Nephron (organoid): ENCODE results near the gene GPC5.

Experiments used
- H3K27ac Mint-ChIP-seq, 3 experiments: 2 replicates each; pipeline ENCODE4 v1.8.0; 2020; ENCODE audit warnings: mixed read lengths in 3 of 3, mild to moderate bottlenecking in 2 of 3, moderate library complexity in 1 of 3
- H3K27me3 Mint-ChIP-seq: 2 replicates; pipeline ENCODE4 v1.8.0; 2021; ENCODE audit warnings: low read depth, mild to moderate bottlenecking, moderate library complexity, mixed read lengths
- H3K36me3 Mint-ChIP-seq: 2 replicates; pipeline ENCODE4 v1.8.0; 2020; ENCODE audit warnings: low read depth, mixed read lengths
- H3K4me1 Mint-ChIP-seq: 2 replicates; pipeline ENCODE4 v1.8.0; 2020; ENCODE audit warnings: mixed read lengths
- H3K4me3 Mint-ChIP-seq, 3 experiments: 2 replicates each; pipeline ENCODE4 v1.8.0; 2020; ENCODE audit warnings: mild to moderate bottlenecking in 3 of 3, mixed read lengths in 3 of 3, moderate library complexity in 2 of 3
- H3K9me3 Mint-ChIP-seq: 2 replicates; pipeline ENCODE4 v1.8.0; 2020; ENCODE audit warnings: mixed read lengths
- TF ChIP-seq, protein P1 (sequence below), 3 experiments: fragments of 200-600 bp; sonication (generic); IDR thresholded peaks; one replicate each; pipeline ENCODE4 v1.5.0; 2021; ENCODE audit warnings: antibody characterized with exemption in 3 of 3; ENCODE audit not compliant: unreplicated experiment in 3 of 3

The GPC5 gene

GRCh38 chr13:91817250-91817649, 418.8 kb downstream of the GPC5 start:
- H3K4me1 Mint-ChIP-seq: peaks cover 28% of the 10 kb centered on the region
- no peaks in the 10 kb centered on the region for H3K36me3 Mint-ChIP-seq
- no peak overlapping the region for H3K4me3 Mint-ChIP-seq
- TF ChIP-seq, protein P1, sequence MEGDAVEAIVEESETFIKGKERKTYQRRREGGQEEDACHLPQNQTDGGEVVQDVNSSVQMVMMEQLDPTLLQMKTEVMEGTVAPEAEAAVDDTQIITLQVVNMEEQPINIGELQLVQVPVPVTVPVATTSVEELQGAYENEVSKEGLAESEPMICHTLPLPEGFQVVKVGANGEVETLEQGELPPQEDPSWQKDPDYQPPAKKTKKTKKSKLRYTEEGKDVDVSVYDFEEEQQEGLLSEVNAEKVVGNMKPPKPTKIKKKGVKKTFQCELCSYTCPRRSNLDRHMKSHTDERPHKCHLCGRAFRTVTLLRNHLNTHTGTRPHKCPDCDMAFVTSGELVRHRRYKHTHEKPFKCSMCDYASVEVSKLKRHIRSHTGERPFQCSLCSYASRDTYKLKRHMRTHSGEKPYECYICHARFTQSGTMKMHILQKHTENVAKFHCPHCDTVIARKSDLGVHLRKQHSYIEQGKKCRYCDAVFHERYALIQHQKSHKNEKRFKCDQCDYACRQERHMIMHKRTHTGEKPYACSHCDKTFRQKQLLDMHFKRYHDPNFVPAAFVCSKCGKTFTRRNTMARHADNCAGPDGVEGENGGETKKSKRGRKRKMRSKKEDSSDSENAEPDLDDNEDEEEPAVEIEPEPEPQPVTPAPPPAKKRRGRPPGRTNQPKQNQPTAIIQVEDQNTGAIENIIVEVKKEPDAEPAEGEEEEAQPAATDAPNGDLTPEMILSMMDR (IDR thresholded peaks at IDR 0.05; ENCODE audit: unreplicated experiment in 3 of 3): peak; percentile 45 to 51 (median 49)
- H3K9me3 Mint-ChIP-seq: no peaks in the 10 kb centered on the region
- peak overlapping the region; percentile 11 to 46 (median 21) for H3K27ac Mint-ChIP-seq
- peaks cover 3% of the 10 kb centered on the region for H3K27me3 Mint-ChIP-seq

DNA sequence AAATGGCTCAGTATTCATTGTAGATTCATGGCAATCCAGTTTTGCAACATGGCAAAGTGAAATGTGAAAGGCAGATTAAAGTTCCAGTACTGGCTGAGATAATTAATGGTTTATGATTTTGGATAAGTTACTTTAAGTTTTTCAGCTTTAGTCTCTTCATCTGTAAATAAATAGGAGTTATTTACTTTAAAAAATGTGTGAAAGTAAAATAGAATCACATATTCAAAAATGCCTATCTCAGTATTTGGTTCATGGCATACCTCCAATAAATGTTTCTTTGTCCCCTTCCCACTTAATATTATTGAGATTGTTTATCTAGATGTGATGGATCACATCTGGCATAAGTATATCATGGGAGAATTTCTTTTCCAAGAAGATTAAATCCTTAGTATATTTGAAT, 426.0 kb downstream of the GPC5 start:
- no peak overlapping the region for H3K4me3 Mint-ChIP-seq
- H3K27me3 Mint-ChIP-seq: no peaks in the 10 kb centered on the region
- peaks cover 7% of the 10 kb centered on the region for H3K36me3 Mint-ChIP-seq
- H3K27ac Mint-ChIP-seq: no peak overlapping the region
- TF ChIP-seq, protein P1 (IDR thresholded peaks at IDR 0.05; ENCODE audit: unreplicated experiment in 3 of 3): no peak
- H3K9me3 Mint-ChIP-seq: peaks cover 18% of the 10 kb centered on the region
- H3K4me1 Mint-ChIP-seq: no peaks in the 10 kb centered on the region

DNA sequence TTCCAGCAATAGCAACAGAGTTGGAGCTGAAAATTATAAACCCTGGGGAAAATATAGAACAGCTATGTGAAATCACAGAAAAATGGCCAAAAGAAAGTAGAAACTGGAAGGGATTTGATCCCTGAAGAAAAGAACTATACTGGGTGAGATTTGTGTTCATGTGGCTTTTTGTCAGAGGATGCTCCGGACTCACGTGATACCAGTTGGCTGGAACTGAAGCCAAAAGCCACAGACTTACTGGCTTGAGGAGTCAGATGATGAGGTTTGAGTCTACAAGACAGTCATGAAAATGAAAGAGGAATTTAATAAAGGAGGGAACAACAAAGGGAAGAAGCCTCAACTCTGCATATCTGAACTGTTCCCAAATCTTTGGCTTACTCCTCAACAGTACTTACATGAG, 427.1 kb downstream of the GPC5 start:
- Mint-ChIP-seq H3K4me1 (no peaks in the 10 kb centered on the region), H3K9me3 (peaks cover 21% of the 10 kb centered on the region), H3K27me3 (no peaks in the 10 kb centered on the region), H3K27ac (no peak overlapping the region), H3K4me3 (no peak overlapping the region), H3K36me3 (peaks cover 9% of the 10 kb centered on the region)
- TF ChIP-seq, protein P1 (IDR thresholded peaks at IDR 0.05; ENCODE audit: unreplicated experiment in 3 of 3): no peak

- Mint-ChIP-seq H3K4me3 (no peak overlapping the region), H3K27me3 (no peaks in the 10 kb centered on the region), H3K4me1 (no peaks in the 10 kb centered on the region), H3K27ac (no peak overlapping the region), H3K9me3 (peaks cover 13% of the 10 kb centered on the region), H3K36me3 (peaks cover 4% of the 10 kb centered on the region)
- TF ChIP-seq, protein P1 (IDR thresholded peaks at IDR 0.05; ENCODE audit: unreplicated experiment in 3 of 3): no peak
Observed at GRCh38 chr13:91836553-91836952, 438.1 kb downstream of the GPC5 start.

DNA sequence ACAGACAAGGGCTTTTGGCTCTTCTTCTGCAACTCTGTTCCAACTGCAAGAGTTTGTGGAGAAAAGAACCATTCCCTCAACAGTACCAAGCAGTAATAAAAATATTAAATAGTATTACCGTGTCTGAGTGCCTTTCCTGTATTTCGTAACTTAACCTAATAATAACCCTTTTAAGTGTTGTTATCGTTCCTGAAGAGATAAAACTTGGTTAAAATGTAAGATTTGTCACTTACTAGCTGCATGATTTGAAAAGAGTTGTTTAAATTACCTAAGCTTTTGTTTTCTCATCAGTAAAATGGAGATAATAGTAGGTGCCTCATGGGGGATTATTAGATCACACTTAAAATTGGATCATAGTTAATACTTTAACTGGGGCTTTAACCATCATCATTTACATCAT, 447.2 kb downstream of the GPC5 start:
- Mint-ChIP-seq H3K27me3 (no peaks in the 10 kb centered on the region), H3K36me3 (no peaks in the 10 kb centered on the region), H3K27ac (no peak overlapping the region), H3K4me3 (no peak overlapping the region), H3K9me3 (peaks cover 2% of the 10 kb centered on the region), H3K4me1 (no peaks in the 10 kb centered on the region)
- TF ChIP-seq, protein P1 (IDR thresholded peaks at IDR 0.05; ENCODE audit: unreplicated experiment in 3 of 3): no peak

DNA sequence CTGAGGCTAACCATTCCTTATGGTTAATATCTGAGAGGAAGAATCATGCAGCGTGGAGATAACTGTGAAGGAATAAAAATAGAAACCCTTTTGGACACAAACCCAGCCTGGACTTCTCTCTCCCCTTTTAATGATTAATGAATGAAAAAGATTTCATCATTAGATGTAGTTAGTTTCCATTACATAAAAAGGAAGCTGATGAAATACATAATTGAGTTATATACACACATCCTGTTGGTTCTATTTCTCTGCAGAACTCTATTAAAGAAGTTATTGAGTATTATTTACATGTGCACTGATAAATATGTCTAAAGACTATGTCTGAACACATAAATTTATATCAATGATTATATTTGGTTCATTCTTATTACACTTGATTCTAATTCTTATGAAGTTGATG, 465.3 kb downstream of the GPC5 start:
- TF ChIP-seq, protein P1 (IDR thresholded peaks at IDR 0.05; ENCODE audit: unreplicated experiment in 3 of 3): no peak
- no peaks in the 10 kb centered on the region for H3K4me1 Mint-ChIP-seq
- no peak overlapping the region for H3K4me3 Mint-ChIP-seq
- no peaks in the 10 kb centered on the region for H3K9me3 Mint-ChIP-seq
- no peak overlapping the region for H3K27ac Mint-ChIP-seq
- H3K27me3 Mint-ChIP-seq: no peaks in the 10 kb centered on the region
- H3K36me3 Mint-ChIP-seq: no peaks in the 10 kb centered on the region
